Measurements from ENCODE around the gene SOWAHD.

The SOWAHD gene

DNA sequence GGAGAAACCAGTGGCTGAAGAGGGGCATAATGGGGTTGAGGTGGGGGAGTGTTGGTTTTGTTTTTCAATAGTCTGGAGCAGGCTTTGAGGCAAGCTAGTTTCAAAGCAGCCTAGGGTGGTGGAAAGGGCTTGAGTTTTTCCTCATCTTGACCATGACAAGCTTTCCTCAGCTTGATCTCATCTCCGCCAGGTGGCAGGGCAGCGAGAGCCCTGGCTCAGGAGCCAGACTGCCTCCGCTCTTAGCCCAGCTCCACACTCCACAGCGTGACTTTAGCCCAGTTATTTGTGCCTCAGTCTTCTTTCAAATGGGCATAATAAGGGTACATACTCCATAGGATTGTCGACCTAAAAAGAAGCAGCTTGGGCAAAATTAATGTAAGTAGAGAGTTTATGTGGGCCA, 29.9 kb upstream of the SOWAHD start:
- TF ChIP-seq, protein P1, sequence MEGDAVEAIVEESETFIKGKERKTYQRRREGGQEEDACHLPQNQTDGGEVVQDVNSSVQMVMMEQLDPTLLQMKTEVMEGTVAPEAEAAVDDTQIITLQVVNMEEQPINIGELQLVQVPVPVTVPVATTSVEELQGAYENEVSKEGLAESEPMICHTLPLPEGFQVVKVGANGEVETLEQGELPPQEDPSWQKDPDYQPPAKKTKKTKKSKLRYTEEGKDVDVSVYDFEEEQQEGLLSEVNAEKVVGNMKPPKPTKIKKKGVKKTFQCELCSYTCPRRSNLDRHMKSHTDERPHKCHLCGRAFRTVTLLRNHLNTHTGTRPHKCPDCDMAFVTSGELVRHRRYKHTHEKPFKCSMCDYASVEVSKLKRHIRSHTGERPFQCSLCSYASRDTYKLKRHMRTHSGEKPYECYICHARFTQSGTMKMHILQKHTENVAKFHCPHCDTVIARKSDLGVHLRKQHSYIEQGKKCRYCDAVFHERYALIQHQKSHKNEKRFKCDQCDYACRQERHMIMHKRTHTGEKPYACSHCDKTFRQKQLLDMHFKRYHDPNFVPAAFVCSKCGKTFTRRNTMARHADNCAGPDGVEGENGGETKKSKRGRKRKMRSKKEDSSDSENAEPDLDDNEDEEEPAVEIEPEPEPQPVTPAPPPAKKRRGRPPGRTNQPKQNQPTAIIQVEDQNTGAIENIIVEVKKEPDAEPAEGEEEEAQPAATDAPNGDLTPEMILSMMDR (IDR thresholded peaks at IDR 0.05; ENCODE audit: insufficient read depth, low read depth, low read length, missing control alignments) = peak; percentile 23
- no peak overlapping the region for H3K4me3 ChIP-seq (ENCODE audit: low read length)
- DNase-seq (ENCODE audit: low read depth) = no peak

DNA sequence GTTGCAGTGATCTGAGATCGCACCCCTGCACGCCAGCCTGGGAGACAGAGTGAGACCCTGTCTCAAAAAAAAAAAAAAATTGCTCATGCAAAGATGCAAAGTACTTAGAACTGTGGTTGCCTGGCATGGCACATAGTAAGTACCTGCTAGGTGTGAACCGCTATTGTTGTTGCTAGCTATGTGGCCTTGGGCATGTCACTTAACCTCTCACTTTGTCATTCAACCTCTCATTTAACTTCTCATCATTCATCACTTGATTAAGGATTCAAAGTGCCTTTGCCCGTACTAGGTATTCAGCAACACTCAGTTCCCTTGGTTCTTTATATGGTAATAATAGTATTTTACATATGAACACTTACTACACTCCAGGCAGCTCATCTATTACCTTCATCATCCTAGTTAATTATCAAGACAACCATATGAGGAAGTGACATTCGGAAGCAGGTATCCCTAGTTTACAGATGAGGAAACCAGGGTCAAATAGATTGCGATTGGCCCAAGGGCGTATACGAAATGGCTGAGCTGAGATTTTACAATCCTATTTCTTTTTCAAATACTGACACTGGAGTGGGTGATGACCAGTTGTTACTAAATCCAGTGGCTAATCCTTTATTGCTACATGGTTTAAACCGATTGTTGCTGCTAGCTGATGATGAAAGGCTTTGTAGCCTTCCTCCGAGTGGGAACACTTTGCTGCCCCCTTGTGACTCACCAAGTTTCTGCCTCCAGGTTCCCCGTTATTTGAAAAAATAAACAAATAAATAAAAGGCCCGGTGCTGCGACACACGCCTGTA, 28.8 kb upstream of the SOWAHD start:
- TF ChIP-seq, protein P1 (IDR thresholded peaks at IDR 0.05; ENCODE audit: insufficient read depth, low read depth, low read length, missing control alignments) = peak; percentile 65
- peak; percentile 60 for DNase-seq (ENCODE audit: low read depth)
- no peak overlapping the region for H3K4me3 ChIP-seq (ENCODE audit: low read length)

DNA sequence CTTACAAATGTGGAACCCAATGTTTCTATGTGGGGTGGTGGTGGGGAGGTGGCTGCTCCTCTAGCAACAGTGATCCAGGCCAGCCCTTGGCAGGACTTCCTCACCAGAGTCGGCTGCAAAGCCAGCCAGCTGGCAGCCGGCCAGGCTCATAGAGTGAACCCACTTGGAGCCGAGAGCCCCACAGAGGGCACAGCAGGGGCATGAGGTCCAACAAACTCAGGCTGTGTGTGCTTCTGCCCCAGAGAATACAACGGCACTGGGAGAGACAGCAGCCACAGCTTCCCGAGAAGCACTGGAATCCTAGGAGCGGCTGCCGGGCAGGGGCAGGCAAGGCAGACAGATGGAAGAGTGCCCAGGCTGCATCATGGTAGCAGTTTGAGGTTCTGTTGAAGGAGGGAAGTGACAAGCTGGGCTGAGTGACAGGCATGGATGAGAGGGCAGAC, 23.5 kb upstream of the SOWAHD start:
- DNase-seq (ENCODE audit: low read depth) = no peak
- TF ChIP-seq, protein P1 (IDR thresholded peaks at IDR 0.05; ENCODE audit: insufficient read depth, low read depth, low read length, missing control alignments) = no peak
- H3K4me3 ChIP-seq (ENCODE audit: low read length) = no peak overlapping the region

DNA sequence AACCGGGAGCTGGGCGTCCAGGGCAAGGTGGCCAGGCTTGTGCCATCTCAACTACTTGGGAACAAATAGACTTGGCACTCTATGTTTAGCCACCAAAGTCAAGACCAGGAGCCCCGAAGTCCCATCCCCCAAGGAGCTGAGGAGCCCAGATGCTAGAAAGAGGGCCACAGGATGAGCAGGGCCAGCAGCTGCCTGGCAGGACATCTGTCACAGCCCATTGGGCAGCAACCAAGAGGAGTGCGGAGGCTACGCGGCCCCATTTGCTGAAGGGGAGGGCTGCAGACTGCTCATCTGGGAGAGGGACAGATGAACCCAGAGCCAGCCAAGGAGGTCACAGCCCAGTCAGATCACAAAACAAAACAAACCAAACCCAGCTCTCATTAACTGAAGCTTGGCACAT, 22.9 kb upstream of the SOWAHD start:
- no peak overlapping the region for H3K4me3 ChIP-seq (ENCODE audit: low read length)
- no peak for DNase-seq (ENCODE audit: low read depth)
- TF ChIP-seq, protein P1 (IDR thresholded peaks at IDR 0.05; ENCODE audit: insufficient read depth, low read depth, low read length, missing control alignments) = no peak

DNA sequence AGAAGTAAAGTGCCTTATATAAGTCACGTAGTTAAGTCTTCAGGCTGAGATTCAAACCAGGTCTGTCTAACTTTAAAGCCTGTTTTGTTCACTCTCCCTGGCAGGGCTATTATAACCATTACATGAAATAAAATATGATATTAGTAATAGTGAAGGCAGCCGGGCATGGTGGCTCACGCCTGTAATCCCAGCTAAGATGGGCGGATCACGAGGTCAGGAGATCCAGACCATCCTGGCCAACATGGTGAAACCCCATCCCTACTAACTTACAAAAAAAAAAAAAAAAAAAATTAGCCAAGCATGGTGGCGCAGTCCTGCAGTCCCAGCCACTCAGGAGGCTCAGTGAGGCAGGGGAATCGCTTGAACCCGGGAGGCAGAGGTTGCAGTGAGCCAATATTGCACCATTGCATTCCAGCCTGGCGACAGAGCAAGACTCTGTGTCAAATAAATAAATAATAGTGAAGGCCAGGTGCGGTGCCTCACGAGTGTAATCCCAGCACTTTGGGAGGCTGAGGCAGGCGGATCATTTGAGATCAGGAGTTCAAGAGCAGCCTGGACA, 22.1 kb upstream of the SOWAHD start:
- TF ChIP-seq, protein P1 (IDR thresholded peaks at IDR 0.05; ENCODE audit: insufficient read depth, low read depth, low read length, missing control alignments) = no peak
- peak; percentile 26 for DNase-seq (ENCODE audit: low read depth)
- H3K4me3 ChIP-seq (ENCODE audit: low read length) = no peak overlapping the region

DNA sequence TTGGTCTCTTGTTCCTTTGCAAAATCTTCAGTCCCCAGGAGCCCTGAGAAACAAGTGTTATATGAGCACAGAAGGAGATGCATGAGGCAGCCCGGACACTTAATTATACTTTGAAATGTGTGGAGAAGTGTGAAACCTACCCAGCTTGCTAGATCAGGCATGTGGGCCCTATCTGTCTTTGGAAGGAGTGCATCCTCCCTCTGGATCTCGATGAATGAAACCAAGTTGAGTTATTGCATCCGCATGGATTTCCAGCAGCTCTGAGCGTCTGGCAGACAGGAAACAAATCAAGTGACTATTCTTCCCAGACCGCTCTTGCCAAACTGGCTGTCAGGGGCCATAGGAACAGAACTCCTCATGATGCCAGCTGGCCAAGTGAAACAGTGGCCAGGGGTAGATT, 19.6 kb upstream of the SOWAHD start:
- TF ChIP-seq, protein P1 (IDR thresholded peaks at IDR 0.05; ENCODE audit: insufficient read depth, low read depth, low read length, missing control alignments) = no peak
- no peak overlapping the region for H3K4me3 ChIP-seq (ENCODE audit: low read length)
- no peak for DNase-seq (ENCODE audit: low read depth)
